CD4-positive, alpha-beta T cell treated with Interferon alpha-2 for 1 hour (primary cell): ENCODE results near the gene ERCC8.
"Not testable (repeated sequence)": the region's sequence is repeated elsewhere in the genome, so short reads cannot be mapped to it uniquely, and the experiment has no call there.

Experiments
- DNase-seq, 2 donors: peaks; one replicate each; pipeline ENCODE4 v3.0.0-alpha.2; 2020 to 2022

ERCC8 gene

DNA sequence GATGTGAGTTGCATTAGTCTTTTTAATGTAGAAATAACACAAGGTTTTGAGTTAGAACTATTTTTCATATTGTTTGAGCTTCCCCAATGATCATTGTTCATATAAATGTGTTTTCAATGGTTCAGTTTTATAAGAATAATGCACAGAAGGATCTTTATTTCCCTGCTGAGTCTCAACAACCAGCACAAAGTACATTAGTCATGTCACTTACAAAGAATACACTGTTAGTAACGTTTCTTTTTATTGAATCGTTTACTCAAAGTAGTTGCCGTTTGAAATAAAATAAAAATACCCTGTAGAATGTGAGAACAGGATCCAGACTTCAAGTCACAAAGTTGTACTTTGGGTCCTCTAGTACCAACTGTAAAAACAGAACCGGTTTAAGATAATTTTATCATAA is 41.5 kb downstream of the ERCC8 start:
- no peak for DNase-seq

DNA sequence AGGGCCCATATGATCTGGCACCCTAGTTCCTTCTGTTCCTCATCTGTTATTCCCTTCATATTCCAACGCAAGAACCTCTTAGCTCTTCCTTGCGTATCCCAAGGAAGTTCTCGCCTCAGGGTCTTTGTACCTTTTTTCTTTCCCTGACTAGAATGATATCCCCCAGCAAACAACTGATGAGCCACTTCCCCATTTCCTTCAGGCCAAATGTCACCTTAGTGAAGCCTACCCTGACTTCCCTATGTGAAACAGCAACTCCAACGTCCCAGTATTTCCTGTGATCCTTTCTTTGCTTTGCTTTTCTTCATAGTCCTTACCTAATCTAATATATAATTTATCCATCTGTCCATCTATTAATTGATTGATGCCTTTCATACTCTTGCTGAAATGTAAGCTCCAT is 47.9 kb downstream of the ERCC8 start:
- DNase-seq, result no peak

DNA sequence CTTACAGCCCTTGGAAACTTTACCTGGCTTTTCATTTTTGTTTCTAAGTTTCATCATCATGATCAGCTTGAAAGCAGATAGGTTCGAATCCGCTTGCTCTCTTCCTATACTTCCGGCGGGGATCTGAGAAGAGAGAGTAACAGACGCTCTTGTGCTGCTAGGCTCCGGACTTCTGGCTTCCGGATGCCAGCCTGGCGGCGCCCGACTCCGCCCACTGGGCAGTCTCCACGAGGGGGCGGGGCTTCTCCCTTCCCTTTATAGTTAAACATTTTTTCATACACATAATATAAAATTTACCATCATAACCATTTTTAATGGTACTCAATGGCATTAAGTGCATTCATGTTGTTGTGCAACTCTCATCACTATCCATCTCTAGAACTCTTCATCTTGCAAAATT is 51.3 kb downstream of the ERCC8 start:
- DNase-seq, result no peak

DNA sequence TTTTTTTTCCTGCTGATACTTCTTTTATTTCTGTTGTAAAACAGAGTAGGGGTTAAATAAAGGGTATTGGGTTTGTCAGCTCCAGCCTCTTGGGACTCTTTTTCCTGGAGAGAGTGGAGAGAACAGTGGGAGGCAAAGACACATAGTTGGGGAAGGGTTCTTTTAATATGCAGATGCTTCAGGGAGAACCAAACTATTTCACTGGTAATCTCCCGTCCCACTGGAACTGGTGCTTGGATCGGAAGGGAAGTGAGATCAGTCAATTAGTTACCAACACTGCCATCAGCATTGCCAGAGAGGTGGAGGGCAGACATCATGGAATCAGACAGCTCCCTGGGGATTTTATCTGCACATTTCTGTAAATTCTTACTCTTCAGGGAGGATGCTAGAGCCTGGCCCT is 53.2 kb downstream of the ERCC8 start:
- no peak for DNase-seq

DNA sequence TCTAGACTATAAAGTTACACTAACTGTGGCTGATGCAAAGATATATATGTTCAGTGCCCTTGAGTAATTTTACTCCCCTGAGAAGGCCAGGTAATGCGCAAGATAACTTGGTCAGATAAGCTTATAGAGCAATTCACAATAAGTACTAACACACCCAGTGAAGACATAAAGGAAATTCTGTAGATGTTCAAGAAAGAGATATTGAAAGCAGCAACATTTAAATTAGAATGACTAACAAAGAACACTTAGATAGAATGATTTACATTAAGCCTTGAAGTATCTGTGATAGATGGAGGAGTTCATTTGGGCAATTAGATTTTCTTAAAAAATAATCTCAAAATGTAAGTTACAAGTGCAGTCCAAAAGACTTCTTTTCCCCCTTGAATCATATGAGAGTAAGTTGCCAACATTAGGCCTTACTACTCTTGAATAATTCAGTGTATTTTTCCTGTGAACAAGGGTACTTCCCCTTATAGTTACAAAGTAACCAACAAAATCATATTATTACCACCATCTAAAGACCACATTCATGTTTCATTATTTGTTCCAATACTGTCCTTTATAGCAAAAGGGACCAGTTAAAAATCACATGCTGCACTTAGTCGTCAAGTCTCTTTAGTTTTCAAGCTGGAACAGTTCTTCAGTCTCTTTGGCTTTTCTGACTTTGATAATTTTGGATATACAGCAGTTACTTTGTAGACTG is 56.4 kb downstream of the ERCC8 start:
- DNase-seq, result no peak

DNA sequence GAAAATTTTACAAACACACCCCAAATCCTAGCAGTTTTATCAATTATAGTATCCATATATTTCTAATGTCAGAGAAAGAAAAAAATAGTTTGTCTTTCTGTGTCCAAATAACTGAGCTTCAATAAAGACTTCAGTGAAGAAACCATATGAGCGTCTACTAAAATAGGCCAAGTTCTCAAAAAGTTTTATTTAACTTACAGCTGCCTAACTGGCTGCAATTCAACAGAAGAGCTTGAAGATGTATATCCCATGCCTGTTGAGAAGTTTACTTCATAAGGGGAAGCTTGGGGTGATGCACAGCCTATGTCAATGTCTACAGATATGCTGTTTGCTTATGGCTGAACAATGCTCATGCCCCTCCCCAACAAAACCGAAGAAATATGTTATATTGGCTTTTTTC is 57.1 kb downstream of the ERCC8 start:
- DNase-seq, result no peak

DNA sequence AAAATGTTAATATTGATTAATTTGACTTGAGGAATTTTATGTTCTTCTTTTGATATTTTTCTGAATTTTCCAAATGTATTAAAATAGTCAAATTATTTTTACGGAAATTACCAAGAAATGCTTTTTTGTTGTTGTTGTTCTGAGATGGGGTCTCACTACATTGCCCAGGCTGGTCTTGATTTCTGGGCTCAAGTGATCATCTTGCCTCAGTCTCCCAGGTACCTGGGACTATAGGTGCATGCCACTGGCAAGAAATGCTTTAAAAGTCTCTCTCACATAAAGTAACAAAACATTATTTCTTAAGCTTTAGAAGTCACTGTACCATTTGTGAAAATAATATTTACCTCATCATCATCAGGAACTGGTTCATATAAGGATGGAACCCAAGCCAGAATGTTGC is 57.8 kb downstream of the ERCC8 start:
- DNase-seq, result no peak

DNA sequence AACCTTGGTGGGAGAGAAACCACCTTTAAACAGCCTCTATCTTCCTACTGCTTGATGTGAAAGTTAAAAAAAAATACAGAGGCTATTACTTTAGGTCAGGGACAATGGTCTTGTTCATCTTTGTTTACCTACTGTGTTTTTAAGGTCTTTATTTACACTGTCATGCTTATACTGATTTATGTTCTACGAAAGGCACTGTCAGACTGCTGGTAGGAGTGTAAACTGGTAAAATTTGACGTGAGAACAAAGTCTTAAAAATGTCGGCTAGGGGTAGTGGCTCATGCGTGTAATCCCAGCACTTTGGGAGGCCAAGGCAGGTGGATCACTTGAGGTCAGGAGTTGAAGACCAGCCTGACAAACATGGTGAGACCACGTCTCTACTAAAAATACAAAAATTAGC is 58.7 kb downstream of the ERCC8 start:
- DNase-seq, result no peak

DNA sequence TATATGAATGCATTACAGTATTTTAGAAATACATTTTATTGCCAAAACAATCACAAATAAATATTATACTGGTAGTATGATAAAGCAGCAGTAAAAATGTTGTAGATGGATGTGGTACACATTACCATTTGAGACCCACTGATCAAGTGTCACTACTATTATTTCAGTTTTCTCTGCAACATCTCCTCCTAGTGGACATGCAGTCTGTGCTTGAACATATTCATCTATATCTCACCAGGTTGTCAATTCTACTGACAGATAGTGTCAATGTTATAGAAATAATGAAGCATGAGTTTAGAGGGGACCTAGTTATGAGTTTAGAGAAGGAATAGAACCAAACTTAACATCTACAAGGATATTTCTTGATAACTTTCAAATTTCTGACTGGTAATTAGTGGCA is 61.6 kb downstream of the ERCC8 start:
- no peak for DNase-seq

DNA sequence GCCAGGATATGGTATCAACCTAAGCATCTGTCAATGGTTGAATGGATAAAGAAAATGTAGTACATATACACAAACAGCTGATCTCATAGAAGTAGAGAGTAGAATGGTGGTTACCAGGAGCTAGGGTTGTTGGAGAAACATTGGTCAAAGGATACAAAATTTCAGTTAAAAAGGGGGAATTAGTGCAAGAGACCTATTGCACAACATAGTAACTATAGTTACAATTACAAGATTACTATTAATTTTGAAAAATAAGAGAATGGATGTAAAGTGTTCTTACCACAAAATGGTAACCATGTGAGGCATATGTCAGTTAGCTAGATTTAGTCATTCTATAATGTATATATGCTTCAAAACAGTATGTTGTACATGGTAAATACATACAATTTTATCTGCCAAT is 72.0 kb downstream of the ERCC8 start:
- no peak for DNase-seq

DNA sequence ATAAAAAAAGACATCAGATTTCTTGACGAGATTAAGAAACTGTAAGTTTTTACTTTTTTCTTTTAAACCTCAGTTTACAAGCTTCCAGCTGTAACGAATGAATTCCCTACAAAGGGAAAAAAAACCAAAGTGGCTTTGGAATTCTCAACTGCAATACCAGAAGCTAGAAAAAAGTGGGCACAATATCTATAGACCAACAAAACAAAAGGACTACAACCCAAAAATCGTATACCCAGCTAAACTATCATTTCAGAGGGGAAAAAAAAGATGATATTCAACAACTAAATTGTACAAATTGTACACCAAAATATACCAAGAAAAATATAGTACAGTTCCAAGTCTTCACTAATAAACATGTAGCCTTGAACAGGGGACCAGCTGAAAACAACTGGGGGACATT is 74.0 kb downstream of the ERCC8 start:
- no peak for DNase-seq

DNA sequence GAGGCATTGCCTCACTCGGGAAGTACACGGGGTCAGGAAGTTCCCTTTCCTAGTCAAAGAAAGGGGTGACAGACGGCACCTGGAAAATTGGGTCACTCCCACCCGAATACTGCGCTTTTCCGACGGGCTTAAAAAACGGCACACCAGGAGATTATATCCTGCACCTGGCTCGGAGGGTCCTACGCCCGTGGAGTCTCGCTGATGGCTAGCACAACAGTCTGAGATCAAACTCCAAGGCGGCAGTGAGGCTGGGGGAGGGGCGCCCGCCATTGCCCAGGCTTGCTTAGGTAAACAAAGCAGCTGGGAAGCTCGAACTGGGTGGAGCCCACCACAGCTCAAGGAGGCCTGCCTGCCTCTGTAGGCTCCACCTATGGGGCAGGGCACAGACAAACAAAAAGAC is 84.3 kb downstream of the ERCC8 start:
- not testable (repeated sequence) for DNase-seq

DNA sequence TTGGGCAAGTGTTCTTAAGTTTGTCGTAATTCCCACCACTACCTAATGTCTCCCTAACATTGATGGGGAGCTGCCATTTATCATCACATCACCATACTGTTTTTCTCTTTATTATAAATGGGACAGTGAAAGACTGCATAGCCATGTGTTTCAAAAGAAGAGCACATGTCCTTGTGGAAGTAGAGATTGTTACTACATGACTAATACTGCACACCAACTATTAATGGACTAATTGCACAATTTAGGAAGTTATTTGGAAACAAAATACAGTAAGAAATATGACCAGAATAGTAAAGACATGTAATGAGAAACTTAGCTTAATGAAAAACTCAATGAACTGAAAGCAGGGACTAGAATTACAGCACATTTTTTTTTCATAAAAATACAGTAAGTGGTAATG is 88.8 kb downstream of the ERCC8 start:
- no peak for DNase-seq

DNA sequence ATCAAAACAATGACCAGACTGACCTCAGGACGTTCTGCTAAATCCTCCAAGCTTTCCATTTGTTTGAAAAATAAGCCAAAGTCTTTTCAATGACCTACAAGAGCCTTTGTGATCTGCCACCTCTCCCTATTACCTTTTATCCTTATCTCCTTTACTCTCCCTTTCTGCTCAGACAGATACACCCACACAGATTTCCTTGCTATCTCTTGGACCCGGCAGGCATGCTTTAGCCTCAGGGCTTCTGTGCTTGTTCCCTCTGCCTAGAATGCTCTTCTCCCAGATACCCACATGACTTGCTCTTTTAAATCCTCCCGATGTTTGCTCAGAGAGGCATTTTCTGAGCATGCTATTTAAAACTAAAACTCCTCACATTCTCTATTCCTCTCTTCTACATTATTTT is 91.9 kb downstream of the ERCC8 start:
- DNase-seq, result no peak

DNA sequence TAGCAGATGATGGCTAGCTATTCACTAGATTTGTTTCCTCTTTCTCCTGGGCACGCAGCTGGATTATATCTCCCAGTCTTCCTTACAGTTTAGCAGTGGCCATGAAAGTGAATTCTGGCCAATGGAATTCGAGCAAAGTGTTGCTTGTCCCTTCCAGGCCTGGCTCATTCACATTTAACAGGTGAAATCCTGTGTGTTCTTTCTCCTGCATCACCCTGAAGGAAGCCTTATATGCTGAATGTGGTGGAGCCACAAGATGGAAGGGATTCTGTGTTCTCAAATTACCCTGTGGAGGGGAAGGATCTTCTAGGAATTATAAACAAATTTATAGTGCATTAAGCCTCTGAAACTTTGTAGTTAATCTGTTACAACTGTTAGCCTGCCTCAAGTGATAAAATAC is 92.6 kb downstream of the ERCC8 start:
- no peak for DNase-seq

DNA sequence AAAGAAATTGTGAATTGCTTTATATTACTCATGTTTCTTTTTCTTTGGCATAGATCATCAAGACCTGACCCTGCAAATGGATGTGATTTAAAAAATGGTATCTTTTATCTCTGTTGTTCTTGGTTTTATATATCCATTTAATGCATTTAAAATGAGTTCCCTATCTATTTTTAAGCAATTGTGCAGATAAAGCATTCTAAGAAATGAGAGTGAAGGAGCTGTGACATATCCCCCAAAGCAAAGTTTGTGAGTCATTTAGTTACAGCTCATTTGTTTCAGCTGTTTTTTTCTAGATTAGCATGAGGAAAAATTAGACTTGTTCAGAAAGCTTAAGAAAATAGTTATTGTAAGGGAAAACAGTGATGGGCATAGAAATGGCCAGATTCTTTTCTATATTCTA is 93.2 kb downstream of the ERCC8 start:
- DNase-seq, result no peak

DNA sequence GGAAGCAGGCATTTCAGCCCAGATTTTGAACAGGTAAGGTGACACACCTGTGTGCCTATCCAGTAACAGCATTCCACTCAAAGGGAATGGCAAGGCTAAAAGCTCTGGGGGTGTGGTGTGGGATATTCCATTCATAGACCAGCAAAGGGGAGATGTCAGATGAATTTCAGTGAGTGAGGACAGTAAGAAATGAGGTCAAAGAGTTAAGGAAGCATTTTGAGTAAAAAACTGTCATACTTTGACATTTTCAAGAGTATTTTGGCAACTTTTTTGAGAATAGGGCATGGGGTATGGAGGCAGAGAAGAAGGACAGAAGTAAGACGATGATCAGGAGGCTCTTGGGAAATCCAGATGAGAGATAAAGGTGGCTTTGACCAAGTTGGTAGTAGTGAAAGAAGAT is 98.6 kb downstream of the ERCC8 start:
- DNase-seq, result no peak

DNA sequence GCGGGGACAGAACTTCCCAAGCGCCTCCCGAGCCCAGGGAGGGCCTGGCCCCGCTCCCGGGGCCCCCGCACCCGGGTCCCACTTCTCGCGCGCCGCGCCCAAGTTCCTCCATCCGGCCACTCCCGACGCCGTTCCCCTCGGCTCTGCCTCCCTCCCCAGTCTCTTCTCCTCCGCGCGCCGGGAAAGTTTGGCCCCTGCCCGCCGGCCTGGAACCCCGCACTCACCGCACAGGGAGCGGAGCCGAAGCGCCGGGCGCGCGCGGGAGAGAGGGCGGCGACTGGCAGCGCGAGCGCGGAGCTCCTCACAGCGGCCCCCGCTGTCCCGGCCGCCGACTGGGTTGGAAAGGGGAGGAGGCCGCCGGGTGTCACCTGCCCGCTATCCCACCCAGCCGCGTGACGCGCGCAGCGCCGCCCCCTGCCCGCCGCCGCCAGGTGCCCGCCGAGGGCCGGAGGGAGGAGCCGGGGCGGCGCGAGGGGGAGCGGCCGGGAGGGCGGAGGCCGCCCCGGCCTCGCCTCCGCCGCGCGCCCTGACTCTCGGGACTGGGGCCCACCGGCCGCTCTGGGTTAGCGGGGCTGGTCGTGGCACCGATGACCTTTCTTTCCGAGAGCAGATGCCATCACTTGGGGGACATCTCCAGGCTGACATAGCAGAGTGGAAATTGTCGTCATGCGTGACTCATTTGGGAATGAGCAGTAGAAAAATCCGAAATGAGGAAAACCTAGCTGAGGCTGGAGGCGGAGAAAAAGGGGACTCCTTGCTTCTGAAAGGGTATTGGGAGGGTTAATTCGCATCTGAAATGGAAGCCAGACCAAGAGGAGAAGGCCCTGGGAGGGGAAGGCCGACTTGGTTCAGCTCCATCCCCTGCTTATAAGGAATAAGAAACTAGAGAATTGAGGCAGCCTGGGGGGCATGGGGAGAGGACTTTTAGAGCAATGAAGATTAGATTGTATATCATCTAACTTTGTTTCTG is 100.6 kb downstream of the ERCC8 start, which contains the start of gene ELOVL7:
Gene ELOVL7, minus strand, starts transcription at position 334 of the 970 bp plus-strand sequence. CDS start 56,872 bp downstream, outside the sequence.
- peak; percentile 6 to 11 for DNase-seq

DNA sequence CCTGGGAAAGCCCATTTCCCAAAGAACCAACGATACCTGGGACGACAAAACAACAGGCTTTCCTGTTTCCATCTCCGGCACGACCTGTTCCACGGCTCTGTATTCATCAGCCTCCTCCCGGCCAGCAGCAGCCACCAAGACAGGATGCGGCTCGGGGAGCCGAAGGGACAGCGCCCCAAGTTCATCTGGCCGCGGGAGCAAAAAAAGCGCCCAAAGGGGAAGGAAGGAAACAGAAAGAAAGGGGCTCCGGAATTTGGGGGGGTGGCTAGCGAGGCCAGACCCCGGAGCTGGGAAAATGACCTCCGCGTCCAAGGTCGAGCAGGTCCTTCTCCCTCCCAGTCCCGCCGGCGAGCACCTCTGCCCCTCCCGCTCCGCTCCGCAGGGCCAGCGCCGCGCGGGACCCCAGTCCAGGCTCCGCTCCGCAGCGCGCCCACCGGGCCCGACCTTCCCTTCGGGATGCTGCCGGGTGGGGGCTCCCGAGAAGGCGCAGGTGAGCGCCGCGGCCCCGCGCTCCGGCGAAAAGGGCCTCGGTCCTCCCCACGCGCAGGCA is 101.4 kb downstream of the ERCC8 start:
- DNase-seq, result no peak

DNA sequence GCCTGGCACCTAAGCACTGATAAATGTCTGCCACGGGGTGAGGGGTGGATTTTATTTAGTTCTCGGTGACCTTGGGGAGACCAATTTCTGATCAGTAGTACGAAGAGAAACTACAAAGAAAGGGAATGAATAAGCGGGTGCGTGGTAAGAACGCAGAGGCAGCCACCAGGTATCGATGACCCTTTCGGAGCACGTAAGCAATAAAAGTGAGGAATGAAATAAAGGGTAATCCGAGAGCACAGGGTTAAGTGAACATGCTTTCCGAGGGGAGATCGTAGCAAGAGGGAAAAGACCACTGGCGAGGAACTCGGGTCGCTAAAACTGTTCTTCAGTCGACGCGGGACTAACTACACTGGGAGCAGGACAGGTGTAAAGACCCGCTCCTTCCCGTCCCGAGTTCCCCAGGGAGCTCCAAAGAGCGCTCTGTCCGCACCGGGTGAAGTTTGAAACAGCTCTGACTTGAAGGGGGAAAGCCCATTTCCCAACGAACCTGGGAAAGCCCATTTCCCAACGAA is 101.9 kb downstream of the ERCC8 start:
- DNase-seq, result no peak

DNA sequence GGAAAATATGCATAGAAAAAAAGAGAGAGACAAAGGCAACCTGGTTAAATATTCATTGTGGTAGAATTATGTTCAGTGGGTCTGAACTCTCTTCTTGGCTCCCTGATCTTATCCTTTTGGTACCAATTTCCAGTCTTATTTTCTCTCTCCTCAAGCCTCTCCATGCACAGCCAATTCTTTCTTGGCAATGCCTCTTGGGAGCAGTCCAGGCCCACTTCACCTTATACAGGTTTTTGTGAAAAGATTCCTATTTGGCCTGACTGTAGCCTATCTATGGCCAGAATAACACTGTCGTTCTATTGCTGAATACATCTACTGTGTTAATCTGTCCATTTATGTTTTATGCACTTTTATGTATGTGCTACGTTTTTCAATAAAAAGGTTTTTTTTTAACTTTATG is 103.5 kb downstream of the ERCC8 start:
- no peak for DNase-seq

DNA sequence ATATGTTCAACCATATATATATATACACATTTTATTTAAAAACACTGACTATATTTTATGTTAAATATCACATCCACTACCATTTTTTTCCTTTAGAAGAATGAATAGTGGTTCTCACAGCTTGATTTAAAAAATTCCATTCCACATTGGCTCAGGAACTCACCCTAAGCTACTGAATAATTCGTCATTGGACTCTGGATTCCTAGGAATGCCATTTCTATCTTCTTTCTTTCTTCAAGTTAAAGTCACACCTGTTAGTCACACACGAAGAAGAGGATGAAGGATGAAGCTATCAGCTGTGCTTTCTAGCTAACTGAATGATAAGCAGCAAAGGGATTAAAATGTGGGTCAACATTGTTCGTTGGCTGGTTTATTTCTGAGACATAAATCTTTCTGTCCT is 108.7 kb downstream of the ERCC8 start:
- no peak for DNase-seq

DNA sequence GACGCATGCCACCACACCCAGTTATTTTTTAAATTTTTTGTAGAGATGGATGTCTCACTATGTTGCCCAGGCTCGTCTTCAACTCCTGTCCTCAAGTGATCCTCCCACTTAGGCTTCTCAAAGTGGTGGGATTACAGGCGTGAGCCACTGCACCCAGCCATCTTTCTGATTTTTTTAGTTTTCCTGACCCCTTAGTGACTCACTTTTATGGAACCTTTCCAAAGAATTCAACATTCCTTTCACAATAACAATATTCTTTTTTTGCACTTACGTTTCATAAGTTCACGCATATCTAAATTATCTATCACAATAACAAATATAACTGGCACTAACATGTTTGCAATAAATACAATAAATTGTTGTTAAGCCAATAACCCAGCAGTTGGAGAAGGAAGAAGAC is 109.3 kb downstream of the ERCC8 start:
- DNase-seq, result no peak

DNA sequence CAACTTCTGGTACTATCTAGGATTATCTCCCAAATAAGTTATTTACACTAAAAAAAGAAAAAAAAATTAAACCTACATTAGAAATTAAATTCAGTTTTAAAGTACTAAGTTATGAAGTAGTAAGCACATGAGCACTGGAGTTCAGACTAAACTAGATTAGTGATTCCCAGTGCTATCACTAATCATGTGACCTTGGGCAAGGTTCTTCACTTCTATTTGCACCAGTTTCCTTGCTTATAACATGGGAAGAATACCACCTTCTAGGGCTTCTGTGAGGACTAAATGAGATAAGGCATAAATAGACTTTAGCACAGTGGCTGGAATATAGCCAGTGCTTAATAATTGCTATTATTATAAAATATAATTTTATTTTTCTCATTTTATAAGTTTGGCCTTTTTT is 111.3 kb downstream of the ERCC8 start:
- DNase-seq, result no peak
